GM18498 (cell line): ENCODE data around the gene XRCC6.
A peak's percentile ranks its signal among the peaks of the same experiment; 100 is the strongest.
"Not testable (repeated sequence)": the region's sequence is repeated elsewhere in the genome, so short reads cannot be mapped to it uniquely, and the experiment has no call there.

Experiments
- ATAC-seq: cut with Tn5 transposase; IDR thresholded peaks from one replicate; pipeline ENCODE4 v1.9.1; 2021; ENCODE audit warnings: mild to moderate bottlenecking, moderate library complexity; ENCODE audit not compliant: unreplicated experiment

The XRCC6 gene

GRCh38 chr22:41683052-41683451 is 62.0 kb downstream of the XRCC6 start:
- ATAC-seq, result no peak

GRCh38 chr22:41683616-41684015 is 62.5 kb downstream of the XRCC6 start:
- ATAC-seq, result no peak

GRCh38 chr22:41684194-41684593 is 63.1 kb downstream of the XRCC6 start:
- ATAC-seq, result no peak

- ATAC-seq, result not testable (repeated sequence)
Measured at GRCh38 chr22:41686890-41687289, 65.8 kb downstream of the XRCC6 start.

GRCh38 chr22:41687901-41688364 is 66.8 kb downstream of the XRCC6 start:
- ATAC-seq, result peak; percentile 32

- ATAC-seq, result peak; percentile 77
Measured at GRCh38 chr22:41688365-41689211, 67.5 kb downstream of the XRCC6 start, which contains the start of gene SNU13. Gene SNU13, minus strand, starts transcription at chr22:41688867. Its CDS starts 71 bp downstream, at chr22:41688796.

GRCh38 chr22:41690476-41690875 is 69.4 kb downstream of the XRCC6 start:
- no peak for ATAC-seq

GRCh38 chr22:41695211-41695610 is 74.1 kb downstream of the XRCC6 start:
- no peak for ATAC-seq

- ATAC-seq, result no peak
Measured at GRCh38 chr22:41696703-41697102, 75.6 kb downstream of the XRCC6 start.

- ATAC-seq, result no peak
Measured at GRCh38 chr22:41697126-41697775, 76.2 kb downstream of the XRCC6 start.

- ATAC-seq, result no peak
Measured at GRCh38 chr22:41699264-41700107, 78.4 kb downstream of the XRCC6 start, which contains the start of gene MEI1. Gene MEI1, plus strand, starts transcription at chr22:41699503. Its CDS starts 36 bp downstream, at chr22:41699539.

- no peak for ATAC-seq
Measured at GRCh38 chr22:41700108-41700364, 78.9 kb downstream of the XRCC6 start.

- no peak for ATAC-seq
Measured at GRCh38 chr22:41702763-41703162, 81.7 kb downstream of the XRCC6 start.

GRCh38 chr22:41709341-41709740 is 88.2 kb downstream of the XRCC6 start:
- no peak for ATAC-seq

GRCh38 chr22:41713004-41713403 is 91.9 kb downstream of the XRCC6 start:
- no peak for ATAC-seq
